Measurements from ENCODE around the gene USP40.

USP40 gene

GRCh38 chr2:233455006-233455405 is 111.6 kb downstream of the USP40 start:
- H3K4me1 ChIP-seq: no peaks in the 10 kb centered on the region
- H3K79me2 ChIP-seq: no peaks in the 10 kb centered on the region
- no peak overlapping the region for H3K4me3 ChIP-seq (ENCODE audit: low read depth, low read length)
- TF ChIP-seq, protein P1, sequence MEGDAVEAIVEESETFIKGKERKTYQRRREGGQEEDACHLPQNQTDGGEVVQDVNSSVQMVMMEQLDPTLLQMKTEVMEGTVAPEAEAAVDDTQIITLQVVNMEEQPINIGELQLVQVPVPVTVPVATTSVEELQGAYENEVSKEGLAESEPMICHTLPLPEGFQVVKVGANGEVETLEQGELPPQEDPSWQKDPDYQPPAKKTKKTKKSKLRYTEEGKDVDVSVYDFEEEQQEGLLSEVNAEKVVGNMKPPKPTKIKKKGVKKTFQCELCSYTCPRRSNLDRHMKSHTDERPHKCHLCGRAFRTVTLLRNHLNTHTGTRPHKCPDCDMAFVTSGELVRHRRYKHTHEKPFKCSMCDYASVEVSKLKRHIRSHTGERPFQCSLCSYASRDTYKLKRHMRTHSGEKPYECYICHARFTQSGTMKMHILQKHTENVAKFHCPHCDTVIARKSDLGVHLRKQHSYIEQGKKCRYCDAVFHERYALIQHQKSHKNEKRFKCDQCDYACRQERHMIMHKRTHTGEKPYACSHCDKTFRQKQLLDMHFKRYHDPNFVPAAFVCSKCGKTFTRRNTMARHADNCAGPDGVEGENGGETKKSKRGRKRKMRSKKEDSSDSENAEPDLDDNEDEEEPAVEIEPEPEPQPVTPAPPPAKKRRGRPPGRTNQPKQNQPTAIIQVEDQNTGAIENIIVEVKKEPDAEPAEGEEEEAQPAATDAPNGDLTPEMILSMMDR (IDR thresholded peaks at IDR 0.05): no peak
- H3K27ac ChIP-seq: no peak overlapping the region
- no peaks in the 10 kb centered on the region for H3K27me3 ChIP-seq (ENCODE audit: control insufficient read depth, insufficient read depth, low read length)
- H3K9me3 ChIP-seq (ENCODE audit: control insufficient read depth, low read length): no peaks in the 10 kb centered on the region
- H3K36me3 ChIP-seq (ENCODE audit: control insufficient read depth, insufficient read depth, low read length): no peaks in the 10 kb centered on the region
- no peak overlapping the region for H2AFZ ChIP-seq
- no peak overlapping the region for H3K9ac ChIP-seq
- no peak overlapping the region for H3K4me2 ChIP-seq (ENCODE audit: low read length)

DNA sequence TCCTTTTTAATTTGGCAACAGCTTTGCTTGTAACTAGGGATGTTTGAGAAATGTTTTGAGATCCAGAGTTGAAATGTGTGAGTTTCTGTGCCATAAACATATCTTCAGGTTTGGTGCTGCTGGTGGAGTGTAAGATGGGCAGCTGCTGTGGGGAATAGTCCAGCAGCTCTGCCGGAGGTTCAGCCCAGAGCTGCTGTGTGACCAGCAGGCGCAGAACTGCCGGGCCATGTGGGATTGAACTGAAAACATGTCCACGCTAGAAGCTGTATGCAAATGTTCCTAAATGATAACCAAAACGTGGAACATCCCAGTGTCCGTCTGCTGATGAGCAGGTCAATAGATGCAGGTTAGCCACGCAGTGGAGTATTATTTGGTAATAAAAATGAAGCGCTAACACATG is 112.7 kb downstream of the USP40 start:
- no peaks in the 10 kb centered on the region for H3K36me3 ChIP-seq (ENCODE audit: control insufficient read depth, insufficient read depth, low read length)
- H3K27me3 ChIP-seq (ENCODE audit: control insufficient read depth, insufficient read depth, low read length): no peaks in the 10 kb centered on the region
- TF ChIP-seq, protein P1 (IDR thresholded peaks at IDR 0.05): no peak
- H3K9ac ChIP-seq: no peak overlapping the region
- H3K27ac ChIP-seq: no peak overlapping the region
- no peak overlapping the region for H3K4me2 ChIP-seq (ENCODE audit: low read length)
- no peaks in the 10 kb centered on the region for H3K79me2 ChIP-seq
- H3K4me3 ChIP-seq (ENCODE audit: low read depth, low read length): no peak overlapping the region
- no peak overlapping the region for H2AFZ ChIP-seq
- no peaks in the 10 kb centered on the region for H3K9me3 ChIP-seq (ENCODE audit: control insufficient read depth, low read length)
- no peaks in the 10 kb centered on the region for H3K4me1 ChIP-seq

DNA sequence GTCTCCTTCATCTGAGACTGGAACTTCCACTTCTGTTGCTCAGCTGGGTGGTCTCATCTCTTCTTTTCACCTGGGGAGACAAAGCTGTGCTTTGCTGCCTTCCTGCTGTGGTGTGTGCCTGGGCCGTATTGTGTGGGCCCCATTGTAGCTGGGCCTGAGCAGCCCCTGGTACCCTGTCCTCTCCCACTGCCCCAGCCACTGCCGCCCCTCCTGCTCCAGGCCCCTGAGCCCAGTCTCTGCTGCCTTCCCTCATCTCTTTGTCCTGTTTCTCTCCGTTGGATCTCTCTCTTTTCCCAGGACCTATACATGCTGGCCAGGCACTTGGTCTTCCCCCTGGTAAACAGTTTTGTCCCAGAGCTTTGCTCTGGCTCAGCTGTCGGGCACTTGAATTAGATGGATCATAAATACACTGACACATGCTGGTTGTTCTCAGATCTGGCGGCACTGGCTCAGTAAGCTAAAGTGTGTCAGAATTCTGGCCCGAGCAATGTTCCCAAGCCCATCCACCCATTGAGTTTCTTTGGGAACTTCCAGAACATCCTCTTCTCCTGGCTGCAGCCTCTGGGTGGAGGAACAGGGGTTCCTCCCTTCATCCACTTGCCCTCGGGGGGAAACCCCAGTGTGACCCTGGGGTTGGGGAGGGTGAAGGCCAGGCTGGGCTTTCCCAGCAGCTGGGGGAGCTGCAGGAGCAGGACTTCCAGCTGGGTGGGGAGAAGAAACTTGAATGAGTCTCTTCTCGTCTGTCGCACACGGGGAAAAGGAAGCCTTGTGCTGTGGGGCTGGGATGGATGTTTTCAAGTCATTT is 113.3 kb downstream of the USP40 start:
- H3K4me1 ChIP-seq: no peaks in the 10 kb centered on the region
- H2AFZ ChIP-seq: no peak overlapping the region
- H3K9ac ChIP-seq: no peak overlapping the region
- H3K79me2 ChIP-seq: no peaks in the 10 kb centered on the region
- TF ChIP-seq, protein P1 (IDR thresholded peaks at IDR 0.05): no peak
- no peaks in the 10 kb centered on the region for H3K9me3 ChIP-seq (ENCODE audit: control insufficient read depth, low read length)
- no peaks in the 10 kb centered on the region for H3K27me3 ChIP-seq (ENCODE audit: control insufficient read depth, insufficient read depth, low read length)
- H3K4me2 ChIP-seq (ENCODE audit: low read length): no peak overlapping the region
- H3K4me3 ChIP-seq (ENCODE audit: low read depth, low read length): no peak overlapping the region
- no peak overlapping the region for H3K27ac ChIP-seq
- no peaks in the 10 kb centered on the region for H3K36me3 ChIP-seq (ENCODE audit: control insufficient read depth, insufficient read depth, low read length)

GRCh38 chr2:233451950-233452349 is 114.6 kb downstream of the USP40 start:
- H3K4me2 ChIP-seq (ENCODE audit: low read length): no peak overlapping the region
- H3K4me1 ChIP-seq: no peaks in the 10 kb centered on the region
- no peaks in the 10 kb centered on the region for H3K36me3 ChIP-seq (ENCODE audit: control insufficient read depth, insufficient read depth, low read length)
- H3K79me2 ChIP-seq: no peaks in the 10 kb centered on the region
- no peak overlapping the region for H3K27ac ChIP-seq
- H3K9ac ChIP-seq: no peak overlapping the region
- H3K4me3 ChIP-seq (ENCODE audit: low read depth, low read length): no peak overlapping the region
- H3K9me3 ChIP-seq (ENCODE audit: control insufficient read depth, low read length): no peaks in the 10 kb centered on the region
- no peaks in the 10 kb centered on the region for H3K27me3 ChIP-seq (ENCODE audit: control insufficient read depth, insufficient read depth, low read length)
- TF ChIP-seq, protein P1 (IDR thresholded peaks at IDR 0.05): no peak
- H2AFZ ChIP-seq: no peak overlapping the region
